CD4-positive, alpha-beta T cell (primary cell): Measurements from ENCODE around the gene AK2. TPM values are rescaled to one million over a fixed set of nuclear protein-coding genes. Genes with fewer than 3 reads are reported as not detected.
"Not testable (repeated sequence)": the region's sequence is repeated elsewhere in the genome, so short reads cannot be mapped to it uniquely, and the experiment has no call there.

Experiments
- ATAC-seq: fragments of 200-7000 bp; cut with Tn5 transposase; one replicate; pipeline ENCODE4 v1.10.0; 2022; ENCODE audit warnings: mild to moderate bottlenecking; ENCODE audit not compliant: poor library complexity
- CTCF ChIA-PET: fragments of 350-600 bp; sonication (Branson Sonifier 250); formaldehyde crosslinking; loops from one replicate; lab custom pipeline; 2021; ENCODE audit warnings: antibody characterized with exemption, inconsistent platforms; lab: Charles Lee
- POLR2A ChIA-PET: fragments of 350-600 bp; sonication (Branson Sonifier 250); formaldehyde crosslinking; loops from one replicate; lab custom pipeline; 2021; ENCODE audit warnings: antibody characterized with exemption, inconsistent platforms; lab: Charles Lee
- DNase-seq, 14 experiments: peaks; one replicate each; pipeline ENCODE4 v3.0.0-alpha.2; 2013 to 2020; ENCODE audit warnings: mixed read lengths in 2 of 14
- H3K27ac ChIP-seq, 2 donors: one replicate each; pipeline versions ENCODE4 v1.5.1 to v1.7.0; 2013; ENCODE audit warnings: low read length in 2 of 2, low read depth in 1 of 2, mild to moderate bottlenecking in 1 of 2
- H3K27me3 ChIP-seq, 2 experiments: 1 replicate in 1 of 2; 2 replicates in 1 of 2; pipeline versions ENCODE4 v1.6.1 to v1.7.0; 2013; ENCODE audit warnings: low read length in 2 of 2, control low read depth in 1 of 2, mild to moderate bottlenecking in 1 of 2, moderate library complexity in 1 of 2; ENCODE audit not compliant: insufficient read depth in 2 of 2, control insufficient read depth in 1 of 2
- H3K36me3 ChIP-seq: one replicate; pipeline ENCODE4 v1.6.1; 2013; ENCODE audit warnings: low read length, control low read depth; ENCODE audit not compliant: insufficient read depth
- H3K4me1 ChIP-seq: one replicate; pipeline ENCODE4 v1.6.1; 2013; ENCODE audit warnings: low read length, control low read depth; ENCODE audit not compliant: insufficient read depth
- H3K4me3 ChIP-seq: one replicate; pipeline ENCODE4 v1.5.1; 2013; ENCODE audit warnings: mild to moderate bottlenecking, low read length, moderate library complexity
- H3K9me3 ChIP-seq, 2 experiments: 1 replicate in 1 of 2; 2 replicates in 1 of 2; pipeline versions ENCODE4 v1.6.1 to v1.7.0; 2013; ENCODE audit warnings: low read length in 2 of 2, mild to moderate bottlenecking in 2 of 2, control low read depth in 1 of 2, moderate library complexity in 1 of 2; ENCODE audit not compliant: control insufficient read depth in 1 of 2, insufficient read depth in 1 of 2
- H3K27ac Mint-ChIP-seq: one replicate; pipeline ENCODE4 v1.8.0; 2020; ENCODE audit warnings: mixed read lengths
- H3K27me3 Mint-ChIP-seq: one replicate; pipeline ENCODE4 v1.8.0; 2021; ENCODE audit warnings: mixed read lengths
- H3K36me3 Mint-ChIP-seq: one replicate; pipeline ENCODE4 v1.8.0; 2021; ENCODE audit warnings: low read depth, mixed read lengths
- H3K4me1 Mint-ChIP-seq: one replicate; pipeline ENCODE4 v1.8.0; 2021; ENCODE audit warnings: low read depth, mixed read lengths
- H3K4me3 Mint-ChIP-seq: one replicate; pipeline ENCODE4 v1.8.0; 2020; ENCODE audit warnings: mild to moderate bottlenecking, mixed read lengths
- H3K9me3 Mint-ChIP-seq: one replicate; pipeline ENCODE4 v1.8.0; 2020; ENCODE audit warnings: mixed read lengths
- intact Hi-C, 2 experiments: fragments of 100-400 bp; cut with DNase I in 1 of 2; cut with micrococcal nuclease in 1 of 2; formaldehyde crosslinking; loops; one replicate each; pipeline versions ENCODE4 v1.15.1 to v1.9.0; 2023 to 2025; cut with DNase I, micrococcal nuclease
- total RNA-seq, 174 experiments: library from RNA in 2 of 174; stranded (reverse) in 2 of 174; gene quantifications; one replicate each; pipeline ENCODE4 v1.2.3 and lab custom pipeline; 2021 to 2026
- TF ChIP-seq, protein P1 (sequence below): fragments of 200-600 bp; IDR thresholded peaks from one replicate; pipeline ENCODE4 v1.8.0; 2022; ENCODE audit warnings: antibody characterized with exemption, mild to moderate bottlenecking

The AK2 gene
- total RNA-seq, 2 experiments from 2014 or later = 25.6 to 30.4 TPM

DNA sequence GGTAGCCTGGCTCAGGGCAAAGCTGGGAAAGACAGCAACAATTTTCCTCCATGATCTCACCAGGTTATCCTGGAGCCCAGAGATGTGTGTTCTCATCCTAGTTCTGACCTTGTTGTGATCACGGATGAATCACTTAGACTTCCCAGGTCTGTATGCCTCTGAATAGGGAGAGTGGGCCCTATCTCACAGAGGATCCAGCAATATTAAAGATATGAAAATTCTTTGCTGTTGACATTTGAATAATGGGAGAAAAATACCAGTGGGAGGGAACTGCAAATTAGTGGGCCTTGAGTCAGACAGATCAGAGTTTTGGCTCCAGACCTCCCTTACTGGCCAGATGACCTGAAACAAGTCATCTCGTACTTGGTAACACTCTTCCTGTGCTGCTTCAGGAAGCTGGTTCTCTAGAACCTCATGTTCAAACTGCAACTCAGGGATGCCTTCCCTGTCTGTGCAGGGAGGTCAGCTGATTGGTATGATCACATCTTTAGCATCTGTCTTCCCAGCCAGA, 39.2 kb downstream of the AK2 start:
- peaks cover 27% of the 10 kb centered on the region for H3K4me1 ChIP-seq
- no peaks in the 10 kb centered on the region for H3K36me3 ChIP-seq
- ChIA-PET CTCF (interaction anchor here (1.6 kb wide), 1 partner anchor 64 kb away, joined by 4 read pairs; no protein-coding TSS in a partner anchor), POLR2A (interaction anchor here (1.0 to 2.2 kb wide), 3 partner anchors 16 to 33 kb away, joined by 3 to 8 read pairs (median 4); partner anchors contain the start of gene RNF19B)
- ATAC-seq (no peak), DNase-seq (no peak)
- Mint-ChIP-seq H3K27me3 (no peaks in the 10 kb centered on the region), H3K4me3 (no peak overlapping the region), H3K9me3 (no peaks in the 10 kb centered on the region), H3K36me3 (no peaks in the 10 kb centered on the region), H3K27ac (peak overlapping the region; percentile 62), H3K4me1 (peaks cover 22% of the 10 kb centered on the region)
- TF ChIP-seq, protein P1, sequence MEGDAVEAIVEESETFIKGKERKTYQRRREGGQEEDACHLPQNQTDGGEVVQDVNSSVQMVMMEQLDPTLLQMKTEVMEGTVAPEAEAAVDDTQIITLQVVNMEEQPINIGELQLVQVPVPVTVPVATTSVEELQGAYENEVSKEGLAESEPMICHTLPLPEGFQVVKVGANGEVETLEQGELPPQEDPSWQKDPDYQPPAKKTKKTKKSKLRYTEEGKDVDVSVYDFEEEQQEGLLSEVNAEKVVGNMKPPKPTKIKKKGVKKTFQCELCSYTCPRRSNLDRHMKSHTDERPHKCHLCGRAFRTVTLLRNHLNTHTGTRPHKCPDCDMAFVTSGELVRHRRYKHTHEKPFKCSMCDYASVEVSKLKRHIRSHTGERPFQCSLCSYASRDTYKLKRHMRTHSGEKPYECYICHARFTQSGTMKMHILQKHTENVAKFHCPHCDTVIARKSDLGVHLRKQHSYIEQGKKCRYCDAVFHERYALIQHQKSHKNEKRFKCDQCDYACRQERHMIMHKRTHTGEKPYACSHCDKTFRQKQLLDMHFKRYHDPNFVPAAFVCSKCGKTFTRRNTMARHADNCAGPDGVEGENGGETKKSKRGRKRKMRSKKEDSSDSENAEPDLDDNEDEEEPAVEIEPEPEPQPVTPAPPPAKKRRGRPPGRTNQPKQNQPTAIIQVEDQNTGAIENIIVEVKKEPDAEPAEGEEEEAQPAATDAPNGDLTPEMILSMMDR = no peak
- intact Hi-C loops = no loop called here
- no peak overlapping the region for H3K4me3 ChIP-seq
- no peaks in the 10 kb centered on the region for H3K9me3 ChIP-seq
- no peaks in the 10 kb centered on the region for H3K27me3 ChIP-seq
- peak overlapping the region in 1 of 2 donors; percentile 22 for H3K27ac ChIP-seq

DNA sequence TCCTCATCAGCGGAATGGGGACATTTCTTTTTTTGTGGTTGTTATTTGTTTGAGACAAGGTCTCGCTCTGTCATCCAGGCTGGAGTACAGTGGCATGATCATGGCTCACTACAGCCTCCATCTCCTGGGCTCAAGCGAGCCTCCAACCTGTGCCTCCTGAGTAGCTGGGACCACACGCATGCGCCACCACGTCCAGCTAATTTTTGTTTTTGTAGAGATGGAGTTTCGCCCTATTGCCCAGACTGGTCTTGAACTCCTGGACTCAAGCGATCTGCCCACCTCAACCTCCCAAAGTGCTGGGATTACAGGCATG, 43.4 kb downstream of the AK2 start:
- not testable (repeated sequence) for H3K4me3 ChIP-seq

DNA sequence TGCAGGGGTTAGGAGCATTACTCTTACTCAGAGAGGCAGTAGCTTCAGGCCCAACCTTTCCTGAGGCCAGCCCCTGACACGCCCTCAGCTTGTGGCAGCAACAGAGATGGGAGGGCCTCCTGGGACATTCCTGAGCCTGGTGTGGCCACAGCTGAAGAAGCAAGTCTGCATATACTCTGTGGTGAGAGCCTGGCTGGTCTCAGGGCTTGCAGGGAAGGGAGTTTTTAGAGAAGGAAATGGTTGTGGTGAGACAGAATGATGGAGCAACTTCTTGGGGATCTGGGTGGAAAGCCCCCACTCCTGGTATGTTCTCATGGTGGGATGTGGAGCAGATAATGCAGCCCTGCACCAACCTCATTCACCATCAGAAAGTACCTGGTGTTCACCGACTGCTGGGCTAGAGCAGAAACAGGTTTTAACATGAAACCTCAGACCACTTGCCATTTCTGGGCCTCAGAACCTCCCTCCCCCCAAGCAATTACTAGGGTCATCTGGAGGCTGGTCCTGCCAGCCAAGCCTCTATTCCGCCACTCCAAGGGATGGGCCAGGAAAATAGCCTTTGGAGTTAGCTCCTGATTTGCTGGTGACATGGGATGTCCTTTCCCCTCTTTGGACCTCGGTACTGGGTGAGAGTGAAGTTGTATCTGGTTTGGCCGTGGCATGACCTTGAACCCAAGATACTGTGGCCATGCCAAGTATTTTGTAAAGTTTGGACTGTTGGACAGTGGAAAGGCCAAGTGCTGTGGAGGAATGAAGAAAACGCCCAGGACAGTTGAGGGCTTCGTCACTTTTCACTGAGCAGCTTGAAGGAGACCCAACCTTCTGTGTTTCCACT, 44.0 kb downstream of the AK2 start:
- ATAC-seq (peak; percentile 83), DNase-seq (peak in 7 of 14 experiments; percentile 20 to 91 (median 36))
- no peaks in the 10 kb centered on the region for H3K36me3 Mint-ChIP-seq
- peaks cover 28% of the 10 kb centered on the region for H3K4me1 Mint-ChIP-seq
- H3K9me3 Mint-ChIP-seq = no peaks in the 10 kb centered on the region
- TF ChIP-seq, protein P1 = no peak
- Histone ChIP-seq H3K36me3 (no peaks in the 10 kb centered on the region), H3K27ac (peak overlapping the region in 1 of 2 donors; percentile 70), H3K4me1 (peaks cover 45% of the 10 kb centered on the region), H3K9me3 (no peaks in the 10 kb centered on the region), H3K27me3 (no peaks in the 10 kb centered on the region), H3K4me3 (no peak overlapping the region)
- H3K4me3 Mint-ChIP-seq = no peak overlapping the region
- no peaks in the 10 kb centered on the region for H3K27me3 Mint-ChIP-seq
- POLR2A ChIA-PET = interaction anchor here (0.6 to 2.6 kb wide), 3 partner anchors 11 to 28 kb away, joined by 3 to 10 read pairs (median 4); partner anchors contain the start of gene RNF19B
- intact Hi-C loops = no loop called here
- CTCF ChIA-PET = no interaction called here
- peak overlapping the region; percentile 59 for H3K27ac Mint-ChIP-seq

More for the DNA sequence above, 43.4 kb downstream of the AK2 start:
- H3K9me3 Mint-ChIP-seq, H3K36me3 Mint-ChIP-seq, intact Hi-C loops, H3K27ac Mint-ChIP-seq, DNase-seq, H3K27me3 ChIP-seq, H3K4me3 Mint-ChIP-seq, H3K27me3 Mint-ChIP-seq, H3K9me3 ChIP-seq, H3K36me3 ChIP-seq, H3K27ac ChIP-seq, ATAC-seq: not testable (repeated sequence)
- ChIA-PET POLR2A (interaction anchor here (0.6 to 2.6 kb wide), 2 partner anchors 10 to 12 kb away, joined by 3 to 10 read pairs; no protein-coding TSS in a partner anchor), CTCF (interaction anchor here (1.0 kb wide), 2 partner anchors 7 to 14 kb away, joined by 3 read pairs; no protein-coding TSS in a partner anchor)
- peaks cover 47% of the 10 kb centered on the region for H3K4me1 ChIP-seq
- peaks cover 34% of the 10 kb centered on the region for H3K4me1 Mint-ChIP-seq
